ENCODE results near the gene MAP2K6. TPM values are rescaled to one million over a fixed set of nuclear protein-coding genes. Genes with fewer than 3 reads are reported as not detected.

Gene MAP2K6
- polyA plus RNA-seq, 1 donor (not counting 4 experiments of a cell fraction or from before 2014, with no cell fraction given), result 0.39 TPM

DNA sequence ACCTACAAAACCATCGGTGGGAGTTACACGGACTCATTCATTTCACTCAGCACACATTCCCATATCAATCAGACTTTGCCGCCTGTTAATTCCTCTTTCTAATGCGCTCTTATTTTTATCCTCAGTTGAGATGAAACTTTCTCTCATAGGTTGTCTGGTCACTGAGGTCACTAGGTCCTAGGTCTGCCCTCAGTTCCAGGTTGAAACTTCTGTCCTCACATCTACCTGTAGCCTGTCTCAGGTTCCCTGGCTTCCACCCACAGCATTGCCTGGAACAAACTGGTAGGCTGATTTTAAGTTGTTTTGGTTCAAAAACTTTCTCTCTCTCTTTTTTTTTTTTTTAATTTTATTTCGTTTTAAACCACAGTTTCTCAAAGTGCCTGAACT is 119.7 kb downstream of the MAP2K6 start:
- Histone ChIP-seq H3K4me3 (ENCODE audit: control insufficient read depth in 2 of 3, extremely low read depth in 1 of 3, insufficient read depth in 2 of 3, low read depth in 1 of 3, low read length in 3 of 3) (no peak overlapping the region), H3K79me2 (ENCODE audit: control insufficient read depth, insufficient read depth, low read length) (no peaks in the 10 kb centered on the region), H3K9ac (ENCODE audit: control insufficient read depth, extremely low read depth, insufficient read depth, low read length) (no peak overlapping the region), H2AFZ (ENCODE audit: control insufficient read depth, low read length) (no peak overlapping the region), H3K36me3 (ENCODE audit: control insufficient read depth in 2 of 2, extremely low read depth in 1 of 2, insufficient read depth in 2 of 2, low read length in 2 of 2) (no peaks in the 10 kb centered on the region), H3K4me2 (ENCODE audit: control insufficient read depth, extremely low read depth, insufficient read depth, low read depth, low read length) (no peak overlapping the region), H3K9me1 (ENCODE audit: control insufficient read depth, extremely low read depth, insufficient read depth, low read length) (no peaks in the 10 kb centered on the region), H3K4me1 (ENCODE audit: control insufficient read depth, extremely low read depth, insufficient read depth, low read length) (peaks cover 3% of the 10 kb centered on the region), H3K9me3 (ENCODE audit: control insufficient read depth, low read depth, low read length) (no peaks in the 10 kb centered on the region), H3K27me3 (ENCODE audit: control insufficient read depth, extremely low read depth, insufficient read depth, low read length) (no peaks in the 10 kb centered on the region), H4K20me1 (ENCODE audit: control insufficient read depth, extremely low read depth, insufficient read depth, low read length) (no peaks in the 10 kb centered on the region), H3K27ac (ENCODE audit: control insufficient read depth, insufficient read depth, low read length) (no peak overlapping the region)
- TF ChIP-seq EZH2 (IDR thresholded peaks at IDR 0.05; ENCODE audit: low read length) (no peak), CTCF (optimal IDR thresholded peaks at IDR 0.05 in 1 of 3, IDR thresholded peaks at IDR 0.05 in 1 of 3, conservative IDR thresholded peaks at IDR 0.05 in 1 of 3; ENCODE audit: extremely low read depth in 1 of 3, insufficient read depth in 2 of 3, low read length in 3 of 3) (no peak)
- no peak for DNase-seq (ENCODE audit: low read depth, low spot score)
- dilution Hi-C loops (cut with MboI; ENCODE audit: extremely low pct_ligation_motif_present, low sequenced_read_pairs), result no loop called here
- no peak for FAIRE-seq

- no peaks in the 10 kb centered on the region for H3K27me3 ChIP-seq (ENCODE audit: control insufficient read depth, extremely low read depth, insufficient read depth, low read length)
- FAIRE-seq, result no peak
- dilution Hi-C loops (cut with MboI; ENCODE audit: extremely low pct_ligation_motif_present, low sequenced_read_pairs), result no loop called here
Observed at GRCh38 chr17:69535016-69535570, 120.6 kb downstream of the MAP2K6 start.

More at GRCh38 chr17:69535016-69535570, 120.6 kb downstream of the MAP2K6 start:
- H3K9me3 ChIP-seq (ENCODE audit: control insufficient read depth, low read depth, low read length), result no peaks in the 10 kb centered on the region
- no peaks in the 10 kb centered on the region for H3K79me2 ChIP-seq (ENCODE audit: control insufficient read depth, insufficient read depth, low read length)
- no peak overlapping the region for H3K9ac ChIP-seq (ENCODE audit: control insufficient read depth, extremely low read depth, insufficient read depth, low read length)
- no peaks in the 10 kb centered on the region for H3K9me1 ChIP-seq (ENCODE audit: control insufficient read depth, extremely low read depth, insufficient read depth, low read length)
- no peak overlapping the region for H3K4me2 ChIP-seq (ENCODE audit: control insufficient read depth, extremely low read depth, insufficient read depth, low read depth, low read length)
- no peak overlapping the region for H2AFZ ChIP-seq (ENCODE audit: control insufficient read depth, low read length)
- DNase-seq (ENCODE audit: low read depth, low spot score), result no peak
- H3K4me1 ChIP-seq (ENCODE audit: control insufficient read depth, extremely low read depth, insufficient read depth, low read length), result peaks cover 12% of the 10 kb centered on the region
- TF ChIP-seq EZH2 (IDR thresholded peaks at IDR 0.05; ENCODE audit: low read length), result no peak
- TF ChIP-seq CTCF (optimal IDR thresholded peaks at IDR 0.05 in 1 of 3, IDR thresholded peaks at IDR 0.05 in 1 of 3, conservative IDR thresholded peaks at IDR 0.05 in 1 of 3; ENCODE audit: extremely low read depth in 1 of 3, insufficient read depth in 2 of 3, low read length in 3 of 3), result no peak
- H3K4me3 ChIP-seq (ENCODE audit: control insufficient read depth in 2 of 3, extremely low read depth in 1 of 3, insufficient read depth in 2 of 3, low read depth in 1 of 3, low read length in 3 of 3), result no peak overlapping the region
- no peaks in the 10 kb centered on the region for H3K36me3 ChIP-seq (ENCODE audit: control insufficient read depth in 2 of 2, extremely low read depth in 1 of 2, insufficient read depth in 2 of 2, low read length in 2 of 2)
- H4K20me1 ChIP-seq (ENCODE audit: control insufficient read depth, extremely low read depth, insufficient read depth, low read length), result no peaks in the 10 kb centered on the region
- no peak overlapping the region for H3K27ac ChIP-seq (ENCODE audit: control insufficient read depth, insufficient read depth, low read length)

Measured in keratinocyte (primary cell).